MV-4-11 (cell line): ENCODE results near the gene TLNRD1.

Experiments used
- DNase-seq: peaks from one replicate; lab custom pipeline; 2025; lab: John Stamatoyannopoulos, UW

Gene TLNRD1

GRCh38 chr15:80978685-80979329, 21.9 kb upstream of the TLNRD1 start:
- DNase-seq = no peak

- no peak for DNase-seq
These were observed 21.1 kb upstream of the TLNRD1 start for GRCh38 chr15:80979538-80980200.

DNA sequence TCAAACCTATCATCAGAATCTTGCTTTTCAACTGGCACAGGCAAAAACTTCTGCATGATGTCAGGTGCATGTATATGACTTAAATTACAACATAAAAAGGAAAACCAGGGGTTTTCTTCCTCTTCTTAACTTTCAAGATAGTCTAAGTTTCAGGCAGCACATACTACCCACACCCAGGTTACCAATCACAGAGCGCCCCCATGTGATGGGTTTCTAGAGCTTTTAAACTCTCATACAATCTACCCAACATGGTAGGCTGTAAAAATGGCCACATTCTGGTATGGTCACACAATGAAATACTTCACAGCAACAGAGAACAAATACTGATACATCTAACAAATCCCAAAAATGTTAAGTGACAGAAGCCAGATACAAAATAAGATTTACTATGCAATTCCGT, 18.5 kb upstream of the TLNRD1 start:
- peak; percentile 21 for DNase-seq

GRCh38 chr15:80982839-80983238, 17.9 kb upstream of the TLNRD1 start:
- DNase-seq = no peak

DNA sequence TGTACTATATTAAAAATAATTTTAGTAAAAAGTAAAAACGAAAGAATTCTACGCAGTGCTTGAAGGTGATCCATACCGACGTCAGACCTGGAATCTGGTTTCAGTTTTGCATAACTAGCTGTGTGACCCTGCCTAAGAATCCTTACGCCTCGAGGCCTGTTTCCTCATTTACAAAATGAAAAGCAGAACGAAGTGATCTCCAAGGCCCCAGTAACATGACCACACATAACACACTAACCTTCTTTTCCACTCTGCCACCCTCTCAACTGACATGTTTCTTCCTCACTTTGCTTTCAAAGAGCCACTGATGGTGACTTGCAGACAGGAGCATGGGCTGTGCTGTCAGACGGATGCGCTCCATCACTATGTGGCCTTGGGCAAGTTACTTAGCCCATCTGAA, 15.9 kb upstream of the TLNRD1 start:
- peak; percentile 94 for DNase-seq

DNA sequence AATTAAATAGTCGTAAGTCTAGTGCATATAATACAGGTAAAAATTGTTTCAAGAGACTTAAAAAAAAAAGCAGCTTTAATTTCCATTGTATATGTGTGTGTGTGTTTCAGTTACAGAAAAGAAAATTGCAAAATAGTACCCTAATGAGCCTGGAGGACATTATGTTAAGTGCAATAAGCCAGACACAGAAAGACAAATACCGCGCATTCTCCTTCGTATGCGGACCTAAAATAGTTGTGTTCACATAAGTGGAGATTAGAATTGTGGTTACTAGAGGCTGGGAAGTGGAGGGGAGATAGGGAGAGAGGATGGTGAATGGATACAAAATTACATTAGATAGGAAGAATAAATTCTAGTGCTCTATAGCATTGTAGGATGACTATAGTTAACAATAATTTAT, 14.7 kb upstream of the TLNRD1 start:
- DNase-seq = no peak

DNA sequence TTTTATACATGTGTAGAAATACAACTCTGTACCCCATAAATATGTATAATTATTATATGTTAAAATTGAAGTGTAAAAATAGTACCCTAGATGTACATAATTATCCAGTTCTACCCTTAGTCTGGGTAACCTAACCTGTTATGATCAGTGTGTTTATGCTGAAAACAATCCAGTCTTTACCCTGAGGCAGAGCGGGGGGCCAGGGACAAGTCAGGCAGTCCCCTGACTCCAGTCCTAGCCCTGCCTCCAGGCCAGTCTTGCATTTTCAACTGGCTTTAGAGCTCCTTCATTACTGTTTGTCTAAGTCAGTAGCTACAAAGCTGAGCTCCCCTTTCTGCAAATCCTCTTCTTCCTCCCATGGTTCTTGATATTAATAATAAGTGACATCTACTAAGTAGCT, 14.2 kb upstream of the TLNRD1 start:
- no peak for DNase-seq

GRCh38 chr15:80988148-80988796, 12.5 kb upstream of the TLNRD1 start:
- no peak for DNase-seq

GRCh38 chr15:80989081-80989517, 11.6 kb upstream of the TLNRD1 start:
- no peak for DNase-seq

- peak; percentile 84 for DNase-seq
These were observed 10.9 kb upstream of the TLNRD1 start, which contains the start of gene MESD for GRCh38 chr15:80989518-80990478. TSS of gene MESD (minus strand) at chr15:80989819. CDS start at chr15:80989791, 28 bp downstream.

GRCh38 chr15:80990955-80991354, 9.8 kb upstream of the TLNRD1 start:
- DNase-seq = no peak

- peak; percentile 59 for DNase-seq
These were observed 9.3 kb upstream of the TLNRD1 start for GRCh38 chr15:80991421-80991820.

DNA sequence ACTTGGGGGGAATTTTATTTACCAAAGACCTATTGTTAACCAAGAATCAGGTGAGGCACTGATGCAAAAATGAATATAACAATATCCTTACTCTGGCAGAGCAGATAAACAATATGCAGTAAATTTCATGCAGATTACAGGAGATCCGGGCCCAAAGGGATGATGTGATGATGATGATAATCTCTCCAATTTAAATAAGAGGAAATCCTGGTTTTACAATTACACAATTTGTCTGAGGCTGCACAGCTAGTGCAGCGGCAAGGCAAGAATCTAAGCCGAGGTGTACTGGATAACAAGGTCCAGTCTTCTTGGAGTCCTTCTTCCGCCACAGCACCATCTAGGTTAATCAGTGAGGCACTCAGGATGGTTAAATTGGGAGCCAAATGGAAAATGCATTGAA, 8.7 kb upstream of the TLNRD1 start:
- DNase-seq = peak; percentile 32

DNA sequence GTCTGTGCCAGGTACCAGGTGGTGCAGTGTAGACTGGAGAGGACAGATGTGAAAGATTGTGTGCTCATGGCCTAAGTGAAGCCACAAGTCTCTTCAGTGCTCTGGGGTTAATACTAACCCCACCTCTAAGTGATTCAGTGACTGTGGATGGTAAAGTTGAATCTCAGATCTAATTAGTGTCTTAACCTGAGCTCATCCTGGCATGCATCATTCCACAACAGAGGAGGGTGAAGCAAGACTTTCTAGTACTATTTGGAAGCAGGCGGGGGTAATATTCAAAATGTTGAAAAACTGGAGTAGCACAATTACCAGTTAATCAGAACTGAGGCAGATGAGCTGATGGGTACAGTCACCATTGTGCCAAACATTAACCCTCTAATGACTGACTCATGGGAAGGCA, 8.3 kb upstream of the TLNRD1 start:
- no peak for DNase-seq

DNA sequence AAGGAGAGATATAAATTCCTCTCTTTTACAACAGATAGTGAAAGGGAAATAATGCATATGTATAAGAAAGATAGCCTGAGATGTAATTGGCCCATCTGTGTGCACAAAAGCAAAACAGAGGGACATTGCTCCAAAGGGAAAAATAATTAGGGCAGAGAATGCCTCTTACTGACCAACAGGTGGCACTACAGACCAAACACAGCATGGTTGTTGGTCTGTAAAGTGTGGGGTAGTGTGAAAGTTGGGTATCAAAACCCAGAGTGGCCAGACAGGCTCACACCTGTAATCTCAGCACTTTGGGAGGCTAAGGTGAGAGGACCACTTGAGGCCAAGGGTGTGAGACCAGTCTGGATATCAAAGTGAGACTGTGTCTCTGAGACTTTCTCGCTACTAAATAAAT, 4.5 kb upstream of the TLNRD1 start:
- peak; percentile 12 for DNase-seq

- DNase-seq = no peak
These were observed 3.0 kb upstream of the TLNRD1 start for GRCh38 chr15:80997692-80998091.

GRCh38 chr15:80998251-80998650, 2.5 kb upstream of the TLNRD1 start:
- DNase-seq = no peak

- DNase-seq = no peak
These were observed 1.1 kb upstream of the TLNRD1 start for GRCh38 chr15:80999623-81000036.

DNA sequence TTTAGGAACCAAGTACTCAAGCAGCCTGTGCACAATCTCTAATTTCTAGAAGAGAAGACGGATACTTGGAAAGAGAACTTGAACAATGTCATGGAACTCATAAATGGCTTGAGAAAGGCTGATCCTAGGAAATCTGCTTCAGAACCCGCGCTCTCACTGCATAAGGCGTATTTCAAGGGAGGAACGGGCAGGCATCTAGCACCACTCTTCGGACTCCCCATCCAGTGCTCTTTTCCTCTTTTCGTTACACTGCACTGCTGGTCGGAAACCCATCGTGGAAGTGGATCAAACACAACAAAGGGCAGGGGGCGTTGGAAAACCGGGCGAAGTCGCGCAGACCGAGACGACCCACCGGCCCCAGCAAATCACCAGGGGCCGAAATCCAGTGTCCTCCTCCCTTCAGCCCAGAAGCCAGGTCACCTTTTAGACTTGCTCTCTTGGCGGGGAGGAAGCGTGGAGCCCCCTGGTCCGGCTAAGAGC, 539 bp upstream of the TLNRD1 start:
- no peak for DNase-seq

GRCh38 chr15:81001152-81002008, 657 bp downstream of the TLNRD1 start:
- DNase-seq = no peak

DNA sequence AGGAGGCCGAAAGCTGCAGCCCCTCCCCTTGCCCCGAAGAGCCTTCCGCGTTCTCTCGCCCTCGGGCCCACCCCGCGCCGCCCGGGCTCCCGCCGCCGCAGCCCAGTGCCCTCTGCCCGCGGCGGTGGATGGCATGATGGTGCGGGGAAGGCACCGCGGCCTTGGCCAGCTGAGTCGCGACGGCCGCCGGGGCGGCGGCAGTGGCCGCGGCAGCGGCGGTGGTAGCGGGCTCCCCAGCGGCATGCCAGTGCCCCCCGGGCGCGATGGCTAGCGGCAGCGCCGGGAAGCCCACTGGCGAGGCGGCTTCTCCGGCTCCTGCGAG, 1.2 kb downstream of the TLNRD1 start:
- no peak for DNase-seq
